ENCODE measurements around the gene MPI.

MPI gene

DNA sequence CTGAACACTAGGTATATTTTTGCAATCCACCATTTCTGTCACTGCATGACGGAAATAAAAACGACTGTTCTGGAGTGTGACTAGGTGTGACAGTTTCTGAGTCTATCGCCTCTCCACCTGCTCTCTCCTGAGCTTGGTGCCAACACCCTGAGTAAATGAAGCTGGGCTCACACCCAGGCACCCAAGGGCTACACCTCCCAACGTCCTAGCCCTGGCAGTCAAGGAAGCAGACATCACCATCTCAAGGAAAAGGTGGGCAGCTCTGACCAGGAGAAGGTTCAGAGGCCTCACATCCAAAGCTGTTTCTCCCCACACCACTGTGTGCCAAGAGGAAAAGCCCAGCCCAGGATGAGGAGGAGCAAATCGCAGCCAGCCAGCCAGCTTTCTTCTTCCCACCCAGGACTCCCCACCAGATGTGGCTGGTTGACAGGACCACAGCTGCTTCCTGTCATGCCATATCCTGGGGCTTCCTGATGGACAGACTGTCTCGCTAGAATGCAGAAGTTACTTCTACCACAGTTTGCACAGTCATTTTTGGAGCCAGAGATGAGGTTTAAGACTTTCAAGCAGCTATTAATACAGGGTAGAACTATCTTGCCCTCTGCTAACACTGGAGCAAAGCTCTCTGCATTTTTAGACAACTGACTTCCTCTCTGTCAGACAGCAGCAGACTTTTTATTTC is 20.0 kb upstream of the MPI start:
- peak overlapping the region; percentile 32 for H3K4me3 ChIP-seq (ENCODE audit: low read depth, low read length)
- peak; percentile 97 for DNase-seq (ENCODE audit: low read depth)
- TF ChIP-seq POLR2A (IDR thresholded peaks at IDR 0.05; ENCODE audit: extremely low read depth, insufficient read length) (no peak), CTCF (IDR thresholded peaks at IDR 0.05; ENCODE audit: low read depth, low read length) (no peak), MYC (IDR thresholded peaks at IDR 0.05; ENCODE audit: low read depth, low read length) (peak; percentile 54; the same call in 1 of the 2 replicates)
- TF ChIP-seq, protein P1, sequence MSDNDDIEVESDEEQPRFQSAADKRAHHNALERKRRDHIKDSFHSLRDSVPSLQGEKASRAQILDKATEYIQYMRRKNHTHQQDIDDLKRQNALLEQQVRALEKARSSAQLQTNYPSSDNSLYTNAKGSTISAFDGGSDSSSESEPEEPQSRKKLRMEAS (IDR thresholded peaks at IDR 0.05; ENCODE audit: low read depth, low read length), result peak; percentile 85

GRCh38 chr15:74870436-74871215 is 19.2 kb upstream of the MPI start:
- no peak for TF ChIP-seq MYC (IDR thresholded peaks at IDR 0.05; ENCODE audit: low read depth, low read length)
- TF ChIP-seq POLR2A (IDR thresholded peaks at IDR 0.05; ENCODE audit: extremely low read depth, insufficient read length), result no peak
- TF ChIP-seq, protein P1 (IDR thresholded peaks at IDR 0.05; ENCODE audit: low read depth, low read length), result no peak
- TF ChIP-seq CTCF (IDR thresholded peaks at IDR 0.05; ENCODE audit: low read depth, low read length), result no peak
- DNase-seq (ENCODE audit: low read depth), result peak; percentile 14
- peak overlapping the region; percentile 32 for H3K4me3 ChIP-seq (ENCODE audit: low read depth, low read length)

DNA sequence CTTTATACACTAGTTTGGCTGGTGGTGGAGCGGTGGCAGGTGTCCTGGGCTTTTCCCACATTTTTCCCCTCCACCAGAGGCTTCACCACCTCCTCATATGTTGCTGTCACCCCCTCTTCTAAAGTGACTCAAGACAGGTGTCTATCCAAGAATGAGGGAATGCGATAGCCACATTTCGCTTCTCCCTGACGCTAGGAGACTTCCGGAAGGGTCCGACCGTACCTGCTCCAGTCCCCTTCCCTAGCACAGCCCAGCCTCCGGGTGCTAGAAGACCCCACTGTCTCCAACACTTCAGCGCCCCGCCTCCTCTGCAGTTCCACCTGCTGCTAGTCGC is 17.2 kb upstream of the MPI start:
- DNase-seq (ENCODE audit: low read depth), result no peak
- TF ChIP-seq POLR2A (IDR thresholded peaks at IDR 0.05; ENCODE audit: extremely low read depth, insufficient read length) (no peak), MYC (IDR thresholded peaks at IDR 0.05; ENCODE audit: low read depth, low read length) (no peak), CTCF (IDR thresholded peaks at IDR 0.05; ENCODE audit: low read depth, low read length) (no peak)
- TF ChIP-seq, protein P1 (IDR thresholded peaks at IDR 0.05; ENCODE audit: low read depth, low read length), result no peak
- peak overlapping the region; percentile 92 for H3K4me3 ChIP-seq (ENCODE audit: low read depth, low read length)

DNA sequence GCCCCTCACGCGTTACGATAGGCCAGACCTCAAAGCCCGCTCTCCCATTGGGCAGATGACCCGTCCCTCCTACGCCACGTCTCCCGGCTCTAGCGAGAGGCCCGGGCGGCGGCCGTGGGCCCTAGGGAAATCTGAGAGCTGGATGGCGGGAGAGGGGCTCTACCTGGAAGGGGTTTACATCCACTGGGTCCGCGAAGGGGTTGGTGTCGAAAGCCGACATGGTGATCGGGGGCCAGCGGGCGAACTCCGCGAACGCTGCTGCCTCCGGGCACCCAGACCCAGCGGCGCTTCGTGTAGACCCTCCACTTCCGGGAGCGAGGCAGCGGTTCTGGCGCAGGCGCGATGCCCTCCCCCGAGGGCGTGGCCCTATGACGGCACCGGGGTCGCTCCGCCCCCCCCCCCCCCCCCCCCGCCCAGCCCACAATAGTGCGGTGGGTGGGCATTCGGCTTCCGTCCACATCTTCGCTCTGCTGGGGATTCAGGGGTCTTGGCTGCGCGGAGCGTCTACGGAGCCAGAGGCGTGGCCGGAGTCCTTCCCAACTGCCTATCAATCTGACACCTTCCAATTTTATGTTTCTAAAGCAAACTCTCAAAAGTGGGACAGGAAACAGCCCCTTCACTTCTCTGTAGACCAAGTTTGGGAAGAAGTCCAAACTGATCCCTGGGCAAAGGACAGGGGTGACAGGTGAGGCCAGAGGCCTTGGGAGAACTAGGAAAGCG is 16.6 kb upstream of the MPI start, which contains the start of gene SCAMP2:
Gene SCAMP2, minus strand, starts transcription at position 330 of the 720 bp plus-strand sequence. Its CDS starts 110 bp downstream, at position 220.
- TF ChIP-seq POLR2A (IDR thresholded peaks at IDR 0.05; ENCODE audit: extremely low read depth, insufficient read length) (peak; percentile 94), MYC (IDR thresholded peaks at IDR 0.05; ENCODE audit: low read depth, low read length) (peak; percentile 62; the same call in 1 of the 2 replicates), CTCF (IDR thresholded peaks at IDR 0.05; ENCODE audit: low read depth, low read length) (no peak)
- TF ChIP-seq, protein P1 (IDR thresholded peaks at IDR 0.05; ENCODE audit: low read depth, low read length), result no peak
- DNase-seq (ENCODE audit: low read depth), result peak; percentile 97
- peak within 1 kb of the TSS; percentile 92 for H3K4me3 ChIP-seq (ENCODE audit: low read depth, low read length)

- no peak for TF ChIP-seq POLR2A (IDR thresholded peaks at IDR 0.05; ENCODE audit: extremely low read depth, insufficient read length)
- TF ChIP-seq, protein P1 (IDR thresholded peaks at IDR 0.05; ENCODE audit: low read depth, low read length), result peak; percentile 22; the same call in 1 of the 2 replicates
- DNase-seq (ENCODE audit: low read depth), result peak; percentile 83
These were observed 16.0 kb upstream of the MPI start for GRCh38 chr15:74873756-74874424.

More at GRCh38 chr15:74873756-74874424, 16.0 kb upstream of the MPI start:
- H3K4me3 ChIP-seq (ENCODE audit: low read depth, low read length), result peak overlapping the region; percentile 92

Data from NB4 (cell line).